GOT3 (cell line): ENCODE data around the gene ACSL5.

Experiments used
- DNase-seq: peaks from one replicate; lab custom pipeline; 2025; ENCODE audit warnings: mixed read lengths; lab: John Stamatoyannopoulos, UW

Gene ACSL5

GRCh38 chr10:112407696-112408095 lies 33.8 kb downstream of the ACSL5 start:
- DNase-seq, result no peak

DNA sequence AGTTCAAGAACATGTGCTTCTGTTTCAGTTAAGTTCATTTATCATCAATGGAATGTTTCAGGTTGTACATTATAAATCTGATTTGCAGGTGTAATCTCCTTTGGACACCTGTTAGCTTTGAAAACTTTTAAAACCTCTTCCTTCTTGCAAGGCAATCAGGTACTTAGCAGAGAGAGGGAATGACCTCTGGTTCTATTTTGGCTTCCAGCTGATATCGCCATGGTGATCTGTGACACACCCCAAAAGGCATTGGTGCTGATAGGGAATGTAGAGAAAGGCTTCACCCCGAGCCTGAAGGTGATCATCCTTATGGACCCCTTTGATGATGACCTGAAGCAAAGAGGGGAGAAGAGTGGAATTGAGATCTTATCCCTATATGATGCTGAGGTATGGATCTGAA lies 35.4 kb downstream of the ACSL5 start:
- no peak for DNase-seq

- no peak for DNase-seq
Observed at GRCh38 chr10:112409755-112410154, 35.8 kb downstream of the ACSL5 start.

- no peak for DNase-seq
Observed at GRCh38 chr10:112412696-112413095, 38.8 kb downstream of the ACSL5 start.

GRCh38 chr10:112421731-112422130 lies 47.8 kb downstream of the ACSL5 start:
- DNase-seq, result no peak

DNA sequence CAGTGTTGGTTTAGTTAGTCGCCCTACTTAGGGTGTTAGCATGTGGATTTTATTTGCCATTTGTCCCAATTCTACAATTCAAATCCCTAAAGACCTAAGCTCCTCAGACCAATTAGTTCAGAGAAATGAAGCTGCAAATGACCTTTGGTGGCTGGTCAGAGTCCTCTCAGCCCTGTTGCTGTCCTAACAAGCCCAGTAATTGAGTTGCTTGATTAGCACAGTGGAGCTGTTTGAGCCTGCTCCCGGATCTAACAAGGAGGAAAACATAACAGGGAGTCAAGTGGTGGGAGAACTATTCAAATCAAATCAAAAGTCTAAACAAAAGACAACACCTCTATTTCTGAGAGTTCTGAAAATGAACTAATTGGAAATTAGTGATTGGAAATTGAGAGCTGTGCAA lies 50.7 kb downstream of the ACSL5 start:
- DNase-seq, result no peak

DNA sequence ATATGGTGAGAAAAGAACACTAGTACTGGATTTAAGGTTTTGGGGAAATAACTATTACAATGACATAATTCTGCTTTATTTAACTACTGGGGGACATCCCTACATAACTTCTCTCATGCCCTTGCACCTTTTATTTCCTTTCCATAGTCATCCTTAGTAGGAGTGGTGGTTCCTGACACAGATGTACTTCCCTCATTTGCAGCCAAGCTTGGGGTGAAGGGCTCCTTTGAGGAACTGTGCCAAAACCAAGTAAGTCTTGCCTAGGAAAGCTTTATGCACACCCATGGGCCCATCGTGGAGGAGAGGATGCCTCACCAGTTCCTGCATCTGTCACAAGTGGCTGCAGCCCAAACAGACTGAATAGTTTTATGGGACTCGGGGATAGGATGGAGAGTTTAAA lies 52.2 kb downstream of the ACSL5 start:
- no peak for DNase-seq

DNA sequence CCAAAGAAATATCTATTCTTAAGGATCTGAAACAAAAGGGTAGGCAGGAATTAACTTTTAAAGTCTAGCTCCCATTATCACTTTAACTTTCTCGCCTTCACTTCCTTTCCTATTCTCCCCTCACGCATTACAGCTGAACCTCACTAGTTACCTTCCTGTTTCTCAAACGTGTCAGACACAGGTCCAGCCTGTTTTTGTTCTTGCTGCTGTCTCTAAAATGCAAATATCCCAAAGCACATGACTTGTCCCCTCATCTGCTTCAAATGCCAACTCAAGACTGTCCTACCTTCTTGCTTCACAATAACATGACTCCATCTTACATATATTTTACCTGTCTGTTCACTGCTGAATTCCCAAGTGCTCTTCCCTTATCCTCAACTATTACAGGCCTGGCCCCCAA lies 55.2 kb downstream of the ACSL5 start:
- DNase-seq, result no peak

DNA sequence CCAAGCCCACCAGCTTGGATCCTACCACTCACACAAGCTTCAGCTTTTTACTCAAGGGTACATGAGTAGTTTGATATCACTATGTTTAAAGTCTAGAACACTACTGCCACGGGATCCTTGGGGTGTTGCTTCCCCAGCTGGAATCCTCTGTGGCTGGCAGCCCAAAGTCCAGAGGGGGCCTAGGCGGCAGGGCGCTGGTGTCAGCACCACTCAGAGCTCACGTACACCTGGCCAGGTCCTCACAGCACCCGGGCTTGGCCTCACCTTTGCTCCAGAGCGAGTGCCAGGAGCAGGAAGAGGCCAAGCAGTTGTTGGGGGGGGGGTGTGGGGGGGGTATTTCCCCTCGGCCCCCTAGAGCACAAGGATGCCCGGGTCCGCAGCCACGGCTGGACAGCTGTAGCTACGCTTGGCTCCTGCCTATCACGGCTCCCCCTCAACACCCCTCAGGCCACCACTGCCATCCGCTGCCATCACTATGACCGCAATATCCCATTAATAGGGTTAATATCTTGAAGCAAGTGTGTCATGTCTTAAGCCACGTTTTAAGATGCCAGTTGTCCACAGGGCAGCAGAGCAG lies 55.8 kb downstream of the ACSL5 start:
- DNase-seq, result no peak

GRCh38 chr10:112433136-112433535 lies 59.2 kb downstream of the ACSL5 start:
- DNase-seq, result no peak

DNA sequence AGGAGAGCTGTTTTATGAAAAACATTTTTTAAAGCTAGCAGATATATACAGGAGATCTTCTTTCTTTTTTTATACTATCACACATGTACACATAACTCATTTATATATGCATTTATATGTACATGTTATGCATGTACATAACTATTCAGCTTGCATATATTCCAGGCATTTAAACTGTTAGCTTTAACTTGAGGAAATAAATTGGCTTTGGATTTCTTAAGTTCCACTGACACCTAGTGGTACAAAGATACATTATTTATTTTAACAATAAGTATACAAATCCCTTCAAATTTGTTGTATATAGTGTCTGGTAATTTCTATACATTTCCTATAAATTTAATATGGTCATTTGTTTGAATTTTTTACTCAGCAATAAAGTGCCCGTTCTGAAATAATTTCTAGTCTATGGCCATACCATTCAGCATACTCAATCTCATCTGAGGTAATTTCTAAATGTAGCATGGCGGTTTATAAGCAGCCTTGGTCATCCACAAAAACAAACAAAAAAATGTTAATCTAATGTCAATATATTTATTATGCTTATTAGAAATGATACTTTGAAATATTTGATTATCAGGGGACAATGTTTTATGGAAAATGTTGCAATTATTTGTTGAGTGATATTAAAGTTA lies 61.2 kb downstream of the ACSL5 start:
- no peak for DNase-seq

DNA sequence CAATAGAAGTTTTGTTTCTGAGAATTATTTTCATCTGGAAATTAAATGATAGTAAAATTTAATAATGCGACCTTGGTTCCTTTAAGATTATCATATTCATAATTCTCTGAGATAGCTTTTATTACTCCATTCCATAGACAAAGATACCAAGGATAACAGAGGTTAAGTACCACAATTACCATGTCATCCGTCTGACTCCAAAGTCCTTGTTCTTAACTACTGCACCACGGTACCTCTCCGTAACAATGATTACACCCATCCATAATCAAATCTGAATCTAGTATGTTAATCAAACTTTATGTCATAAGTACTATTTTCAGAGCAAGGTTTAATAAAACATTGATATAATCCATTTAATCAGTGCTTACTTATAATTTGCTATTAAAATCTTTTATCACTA lies 64.4 kb downstream of the ACSL5 start:
- no peak for DNase-seq

- no peak for DNase-seq
Observed at GRCh38 chr10:112441520-112441919, 67.6 kb downstream of the ACSL5 start.

DNA sequence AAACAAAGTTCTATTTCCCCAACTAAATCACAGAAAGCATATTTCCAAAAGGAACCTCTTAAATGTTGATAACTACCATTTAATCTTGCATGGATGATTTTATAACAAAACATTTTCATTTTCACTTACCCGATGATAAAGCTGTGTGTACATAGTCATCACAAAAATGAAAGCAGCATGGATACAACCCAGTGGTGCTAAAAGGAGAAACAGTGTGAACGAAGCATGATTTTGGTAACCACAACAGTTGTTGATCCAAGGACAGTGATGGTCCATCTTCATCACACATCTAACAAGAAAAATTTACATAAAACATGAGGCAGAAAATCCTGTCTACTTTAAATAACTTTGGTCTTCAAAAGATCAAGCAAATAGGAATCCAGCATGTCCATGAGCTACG lies 68.1 kb downstream of the ACSL5 start:
- no peak for DNase-seq

DNA sequence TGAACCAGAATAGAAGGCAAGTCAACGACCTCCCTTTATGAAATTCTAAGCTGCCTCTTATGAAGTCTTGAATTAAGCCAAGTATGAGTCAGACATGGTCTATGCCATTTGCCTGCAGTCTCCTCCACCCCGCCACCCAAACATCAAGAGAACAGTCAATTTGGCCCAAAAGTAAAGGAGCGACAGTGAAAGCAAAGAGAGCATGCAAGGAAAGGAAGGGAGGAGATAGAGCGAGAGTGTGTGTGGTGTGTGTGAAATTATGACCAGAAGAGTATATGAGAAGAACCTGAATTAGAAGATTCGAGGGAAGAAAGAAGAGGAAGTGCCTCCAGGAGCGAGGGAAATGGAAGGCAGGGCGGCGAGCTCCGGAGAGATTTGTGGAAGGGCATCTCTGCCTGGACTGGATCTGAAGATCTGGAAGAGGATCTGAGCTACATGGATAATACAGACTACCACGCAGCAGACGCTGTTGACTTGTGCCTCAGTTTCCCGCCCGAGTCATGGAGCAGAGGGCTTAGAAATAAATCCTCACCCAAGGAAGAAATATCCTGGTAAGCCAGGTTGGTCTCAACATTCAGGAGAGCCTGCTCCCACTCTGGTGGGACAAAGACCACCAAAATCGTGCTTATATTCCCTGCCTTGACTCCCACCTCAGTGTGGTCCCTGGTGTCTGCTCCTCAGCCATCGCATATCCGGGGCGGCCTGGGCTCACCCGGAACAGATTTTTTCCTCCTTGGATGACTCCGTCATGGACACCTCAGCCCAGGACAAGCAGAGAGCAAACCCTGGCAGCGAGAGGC lies 72.3 kb downstream of the ACSL5 start:
- DNase-seq, result no peak

- peak; percentile 60 for DNase-seq
Observed at GRCh38 chr10:112446855-112447619, 73.1 kb downstream of the ACSL5 start, which contains the start of the genes VTI1A and ZDHHC6. Gene VTI1A (plus strand): TSS chr10:112447215. CDS start chr10:112447374, 159 bp downstream. Gene ZDHHC6 (minus strand): TSS chr10:112446914. CDS start chr10:112445436, 1,478 bp downstream.

- DNase-seq, result no peak
Observed at GRCh38 chr10:112447620-112447928, 73.7 kb downstream of the ACSL5 start.

GRCh38 chr10:112448888-112449287 lies 75.0 kb downstream of the ACSL5 start:
- DNase-seq, result no peak

DNA sequence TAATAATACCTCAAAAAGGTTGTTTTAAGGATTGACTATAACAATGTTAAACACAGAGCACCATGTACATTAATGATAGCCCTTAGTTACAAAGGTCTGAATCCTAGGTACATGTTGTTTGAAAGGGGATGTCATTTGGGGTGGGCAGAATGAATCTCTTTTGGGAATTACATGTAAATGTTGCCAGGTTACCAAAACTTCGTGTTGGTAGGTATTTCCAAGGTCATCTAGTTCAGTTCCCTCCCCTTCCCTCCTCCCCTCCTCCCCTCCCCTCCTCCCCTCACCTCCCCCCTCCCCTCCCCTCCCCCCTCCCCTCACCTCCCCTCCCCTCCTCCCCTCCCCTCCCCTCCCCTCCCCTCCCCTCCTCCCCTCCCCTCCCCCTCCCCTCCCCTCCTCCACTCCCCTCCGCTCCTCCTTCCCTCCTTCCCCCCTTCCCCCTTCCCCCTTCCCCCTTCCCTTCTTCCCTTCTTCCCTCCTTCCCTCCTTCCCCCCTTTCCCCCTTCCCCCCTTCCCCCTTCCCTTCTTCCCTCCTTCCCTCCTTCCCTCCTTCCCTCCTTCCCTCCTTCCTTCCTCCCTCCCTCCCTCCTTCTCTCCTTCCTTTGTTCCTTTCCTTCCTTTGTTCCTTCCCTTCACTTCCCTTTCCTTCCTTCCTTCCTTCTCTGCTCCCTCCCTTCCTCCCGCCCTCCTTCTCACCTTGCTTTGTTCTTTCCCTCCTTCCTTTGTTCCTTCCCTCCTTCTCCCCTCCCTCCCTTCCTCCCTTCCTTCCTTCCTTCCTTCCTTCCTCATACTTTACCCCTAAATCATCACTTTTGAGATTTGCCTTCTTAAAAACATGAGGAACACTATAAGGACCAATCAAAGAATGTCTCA lies 81.2 kb downstream of the ACSL5 start:
- DNase-seq, result no peak

- DNase-seq, result no peak
Observed at GRCh38 chr10:112456533-112456932, 82.6 kb downstream of the ACSL5 start.

GRCh38 chr10:112460366-112460765 lies 86.5 kb downstream of the ACSL5 start:
- no peak for DNase-seq
